HT-29 (cell line): Measurements from ENCODE around the gene ANKRD23. TPM values are rescaled to one million over a fixed set of nuclear protein-coding genes. Genes with fewer than 3 reads are reported as not detected.
A peak's percentile ranks its signal among the peaks of the same experiment; 100 is the strongest.
"Not testable (repeated sequence)": the region's sequence is repeated elsewhere in the genome, so short reads cannot be mapped to it uniquely, and the experiment has no call there.

Source experiments
- DNase-seq: peaks from one replicate; pipeline ENCODE4 v3.0.0-alpha.2; 2015; ENCODE audit warnings: low spot score
- total RNA-seq: library from RNA; depleted of rRNA; stranded (reverse); fragments of >200 nt; shearing (Covaris generic); gene quantifications from 2 replicates; pipeline ENCODE4 v1.2.3, GENCODE V29; 2014

Gene ANKRD23
- total RNA-seq, 1 experiment from 2014 or later = 3.5 TPM

DNA sequence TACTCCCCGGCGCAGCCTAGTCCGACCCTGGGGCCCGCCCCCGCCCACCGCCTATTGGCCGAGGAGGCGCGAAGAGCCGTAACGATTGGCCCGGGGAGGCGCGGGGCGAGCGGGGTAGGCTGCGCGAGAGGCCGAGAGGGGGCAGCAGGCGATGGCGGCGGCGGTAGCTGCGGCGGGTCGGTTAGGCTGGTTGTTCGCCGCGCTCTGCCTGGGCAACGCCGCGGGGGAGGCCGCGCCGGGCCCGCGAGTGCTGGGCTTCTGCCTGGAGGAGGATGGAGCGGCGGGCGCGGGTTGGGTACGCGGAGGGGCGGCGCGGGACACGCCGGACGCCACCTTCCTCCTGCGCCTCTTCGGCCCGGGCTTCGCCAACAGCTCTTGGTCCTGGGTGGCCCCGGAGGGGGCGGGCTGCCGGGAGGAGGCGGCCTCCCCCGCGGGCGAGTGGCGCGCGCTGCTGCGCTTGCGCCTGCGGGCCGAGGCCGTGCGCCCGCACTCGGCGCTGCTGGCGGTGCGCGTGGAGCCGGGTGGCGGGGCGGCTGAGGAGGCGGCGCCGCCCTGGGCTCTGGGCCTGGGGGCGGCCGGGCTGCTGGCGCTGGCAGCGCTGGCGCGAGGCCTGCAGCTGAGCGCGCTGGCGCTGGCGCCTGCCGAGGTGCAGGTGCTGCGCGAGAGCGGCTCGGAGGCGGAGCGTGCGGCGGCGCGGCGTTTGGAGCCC is 27.5 kb downstream of the ANKRD23 start, which contains the start of gene CNNM3:
Gene CNNM3, plus strand, starts transcription at position 142 of the 709 bp plus-strand sequence. Its CDS starts 10 bp downstream, at position 152.
- peak; percentile 92 for DNase-seq

DNA sequence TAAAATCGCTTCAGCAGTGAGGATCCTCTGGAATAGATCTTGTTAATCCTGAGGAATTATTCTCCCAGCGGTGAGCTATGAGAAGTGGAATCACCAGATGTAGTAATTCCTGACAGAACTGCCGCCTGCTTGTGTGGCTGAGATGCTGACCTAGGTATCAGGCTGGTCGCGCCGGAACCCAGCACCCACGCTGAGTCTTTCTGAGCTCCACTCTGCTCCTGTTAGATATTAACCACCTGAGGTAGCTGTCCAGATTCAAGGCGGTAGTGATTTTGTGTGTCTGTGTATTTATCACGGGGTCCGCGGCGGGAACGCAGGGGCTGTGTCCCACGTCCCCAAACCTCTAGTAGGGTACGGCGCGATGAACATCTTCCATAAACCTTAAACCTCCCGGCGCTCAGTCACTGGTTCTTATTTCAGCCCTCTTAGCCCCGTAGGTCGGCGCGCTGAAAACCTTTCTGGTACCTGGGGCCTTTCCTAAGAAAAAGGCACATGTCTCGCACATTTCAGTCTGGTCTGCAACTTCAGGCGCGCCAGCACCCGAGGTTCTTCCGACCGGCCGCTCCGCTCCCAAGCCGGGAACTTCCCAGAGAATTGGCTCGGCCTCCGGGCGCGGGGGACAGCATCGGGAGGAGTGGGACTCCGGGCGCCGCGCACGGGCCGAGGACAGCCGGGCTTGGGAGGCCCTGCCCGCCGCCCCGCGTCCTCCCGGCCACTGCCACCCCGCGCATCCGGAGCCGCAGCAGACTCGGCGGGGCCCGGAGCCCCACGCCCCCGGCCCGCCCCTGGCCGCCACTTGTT is 28.3 kb downstream of the ANKRD23 start:
- peak; percentile 61 for DNase-seq

DNA sequence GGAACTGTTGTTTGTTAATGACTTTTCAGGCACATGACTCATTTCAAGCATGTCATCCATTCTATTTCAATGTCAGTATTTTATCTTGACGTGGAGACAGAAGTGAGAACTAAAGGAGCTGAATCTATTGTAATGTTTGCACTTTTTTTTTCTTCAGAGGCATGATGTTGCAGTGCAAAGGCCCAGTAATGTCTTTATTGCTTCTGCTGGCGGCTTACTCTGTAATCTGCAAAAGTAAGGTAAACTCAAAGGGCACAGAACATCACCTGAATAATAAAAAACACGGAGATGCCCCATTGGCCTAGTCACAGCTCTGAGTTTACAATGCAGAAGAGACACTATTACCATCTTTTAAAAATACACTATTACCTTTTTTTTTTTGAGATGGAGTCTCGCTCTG is 30.2 kb downstream of the ANKRD23 start:
- DNase-seq = no peak

DNA sequence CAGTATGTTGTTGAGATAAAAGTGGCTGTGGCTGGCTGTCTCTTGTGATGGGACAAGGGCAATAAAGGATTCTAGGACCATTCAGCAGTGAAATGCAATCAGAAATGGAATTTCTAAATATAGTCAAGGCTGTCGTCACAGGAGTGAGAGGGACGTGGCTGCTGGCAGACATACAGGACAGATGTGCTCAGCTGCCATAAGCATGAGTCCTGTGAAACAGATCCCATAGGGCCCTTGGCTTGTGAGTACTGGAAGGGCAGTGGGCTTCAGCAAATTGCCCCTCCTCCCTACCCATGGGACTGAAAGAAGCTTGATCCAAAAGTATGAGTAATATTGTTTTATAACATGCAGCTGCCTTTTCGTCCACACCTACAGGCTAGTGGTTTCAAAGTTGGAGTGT is 31.9 kb downstream of the ANKRD23 start:
- no peak for DNase-seq

DNA sequence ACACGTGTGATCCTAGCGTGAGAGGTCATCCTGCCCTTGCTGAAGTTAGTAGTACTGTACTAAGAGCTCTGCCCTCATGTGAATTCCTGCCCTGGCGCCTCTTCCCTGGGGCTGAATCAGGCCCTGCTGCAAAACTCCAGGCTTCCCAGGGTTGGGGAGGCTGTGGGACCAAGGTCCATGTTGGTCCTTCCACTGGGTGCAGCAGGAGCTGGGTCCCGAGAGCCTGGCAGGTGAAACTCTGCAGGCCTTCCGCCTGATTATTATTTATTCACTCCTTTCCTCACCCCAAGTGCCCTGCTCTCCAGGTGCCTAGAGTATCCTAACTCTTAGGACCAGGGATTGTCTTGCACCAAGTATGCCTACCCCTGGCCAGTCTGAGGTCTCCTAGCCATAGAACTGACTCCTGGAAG is 33.0 kb downstream of the ANKRD23 start:
- DNase-seq = no peak

DNA sequence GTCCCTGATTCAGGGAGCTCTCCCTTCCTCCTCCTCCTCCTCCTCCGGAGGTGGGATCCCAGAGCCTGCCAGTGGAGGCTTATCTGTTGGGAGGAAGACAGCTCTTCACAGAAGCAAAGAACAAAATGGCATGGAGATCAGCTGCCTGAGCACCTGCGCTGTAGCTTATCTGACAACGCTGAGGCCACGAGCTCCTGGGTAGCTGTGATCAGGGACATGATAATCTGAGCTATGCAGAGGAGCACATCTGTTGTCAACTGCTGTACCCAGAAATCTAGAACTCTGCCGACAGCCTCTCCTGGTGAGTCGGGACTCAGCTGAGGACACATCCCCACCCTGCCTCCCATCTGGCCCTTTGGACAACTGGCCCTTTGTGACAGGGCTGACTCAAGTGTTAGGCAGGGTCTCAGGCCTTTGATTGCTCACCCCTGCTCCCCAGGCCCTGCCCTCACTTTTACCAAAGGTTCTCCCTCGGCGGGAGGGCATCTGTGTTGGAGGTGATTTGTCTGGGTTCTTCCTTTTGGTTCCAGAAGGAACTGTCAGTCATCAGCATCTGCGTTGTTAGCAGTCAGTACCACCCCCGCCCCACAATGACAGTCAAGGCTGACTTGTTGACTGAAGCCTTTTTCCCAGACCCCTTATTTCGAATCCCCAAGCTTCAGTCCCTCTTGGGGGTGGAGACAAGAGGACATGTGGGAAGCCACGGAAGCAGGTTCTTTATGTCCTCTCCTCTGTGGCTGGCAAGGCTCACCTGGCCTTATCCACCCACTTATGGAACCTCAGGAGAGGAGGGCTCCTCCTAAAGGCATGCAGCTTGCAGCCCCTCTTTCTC is 33.7 kb downstream of the ANKRD23 start:
- DNase-seq = no peak

DNA sequence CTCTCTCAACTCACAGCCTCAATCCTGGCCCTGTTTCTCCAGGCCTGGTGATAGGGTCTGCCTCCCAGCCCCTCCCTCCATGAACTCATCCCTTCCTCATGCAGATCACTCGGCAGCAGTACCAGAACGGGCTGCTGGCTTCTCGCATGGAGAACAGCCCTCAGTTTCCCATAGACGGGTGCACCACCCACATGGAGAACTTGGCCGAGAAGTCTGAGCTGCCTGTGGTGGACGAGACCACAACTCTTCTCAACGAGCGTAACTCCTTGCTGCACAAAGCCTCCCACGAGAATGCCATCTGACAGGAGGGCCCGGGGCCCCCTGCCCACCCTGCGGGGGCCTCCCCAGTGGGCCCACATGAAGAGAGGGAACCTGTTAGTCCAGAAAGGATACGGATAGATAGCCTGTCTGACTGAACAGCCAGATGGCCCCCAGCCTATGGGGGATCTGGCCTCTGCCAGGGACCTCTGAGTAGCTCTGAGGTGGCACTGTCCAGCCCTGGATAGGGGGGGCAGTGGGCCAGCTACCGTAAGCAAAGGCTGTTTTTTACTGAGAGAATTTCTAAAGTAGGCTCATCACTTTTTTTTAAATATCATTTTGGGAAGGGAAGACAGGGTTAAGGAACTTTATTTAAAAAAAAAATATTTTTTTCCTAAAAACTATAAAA is 34.5 kb downstream of the ANKRD23 start:
- DNase-seq = no peak

DNA sequence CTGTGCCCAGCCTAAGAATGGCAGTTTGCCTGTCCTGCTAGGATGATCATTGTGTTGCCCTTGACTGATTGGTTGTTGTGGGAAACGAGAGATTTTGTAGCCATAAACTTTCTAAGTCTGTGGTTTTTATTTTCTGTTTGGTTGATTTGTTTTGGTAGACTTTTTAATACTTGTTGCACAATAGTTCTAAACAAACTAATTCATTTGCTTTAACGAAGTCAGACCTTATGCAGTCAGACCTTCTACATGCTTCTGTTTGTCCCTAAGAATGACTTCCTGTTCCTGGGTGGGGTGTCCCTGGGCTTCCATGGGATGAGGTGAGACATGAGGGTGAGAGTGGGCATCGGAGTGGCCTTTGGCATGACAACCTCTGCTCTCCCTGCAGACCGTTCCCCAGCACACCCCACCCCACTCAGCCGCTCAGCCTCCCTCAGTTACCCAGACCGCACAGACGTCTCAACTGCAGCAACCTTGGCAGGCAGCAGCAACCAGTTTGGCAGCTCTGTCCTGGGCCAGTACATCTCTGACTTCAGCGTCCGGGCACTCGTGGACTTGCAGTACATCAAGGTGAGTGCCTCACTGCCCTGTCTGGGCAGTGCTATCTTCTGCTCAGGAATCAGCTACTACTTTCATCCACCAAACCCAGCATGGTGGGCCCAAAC is 35.5 kb downstream of the ANKRD23 start:
- no peak for DNase-seq

DNA sequence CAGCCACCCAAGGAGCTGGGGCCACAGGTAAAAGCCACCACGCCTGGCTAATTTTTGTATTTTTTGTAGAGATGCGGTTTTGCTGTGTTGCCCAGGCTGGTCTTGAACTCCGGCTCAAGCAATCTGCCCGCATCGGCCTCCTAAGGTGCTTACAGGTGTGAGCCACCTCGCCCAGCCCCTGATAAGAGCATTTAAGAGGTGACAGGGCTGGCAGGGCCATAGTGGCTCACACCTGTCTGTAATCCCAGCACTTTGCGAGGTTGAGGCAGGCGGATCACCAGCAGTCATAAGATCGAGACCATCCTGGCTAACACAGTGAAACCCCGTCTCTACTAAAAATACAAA is 36.7 kb downstream of the ANKRD23 start:
- no peak for DNase-seq

DNA sequence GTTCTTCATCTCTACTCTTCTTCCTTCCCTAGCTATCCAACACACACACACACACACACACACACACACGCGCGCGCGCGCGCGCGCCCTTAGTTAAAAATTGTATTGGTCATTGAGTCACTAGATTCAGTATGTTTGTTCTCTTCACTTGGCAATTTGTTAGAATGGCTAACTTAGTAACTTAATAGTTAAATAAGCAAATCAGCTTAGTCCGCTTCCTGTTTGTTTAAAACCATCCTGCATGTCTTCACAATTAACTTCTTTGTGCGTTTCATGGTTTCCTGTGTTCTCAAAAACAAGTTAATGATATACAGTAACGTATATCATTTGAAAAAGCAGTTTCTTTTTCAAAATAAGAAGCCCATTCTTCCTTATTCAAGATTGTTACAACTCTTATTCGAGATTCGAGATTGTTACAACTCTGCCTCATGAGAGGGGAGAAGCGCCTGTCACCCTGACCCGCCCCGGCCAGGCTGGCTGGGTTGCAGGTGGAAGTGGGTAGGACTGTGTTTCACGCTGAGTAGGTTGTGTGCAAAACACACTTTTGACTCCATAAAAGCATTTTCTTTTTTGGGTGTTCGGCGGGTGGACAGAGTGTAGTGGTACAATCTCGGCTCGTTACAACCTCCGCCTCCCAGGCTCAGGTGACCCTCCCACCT is 37.2 kb downstream of the ANKRD23 start:
- peak; percentile 59 for DNase-seq

DNA sequence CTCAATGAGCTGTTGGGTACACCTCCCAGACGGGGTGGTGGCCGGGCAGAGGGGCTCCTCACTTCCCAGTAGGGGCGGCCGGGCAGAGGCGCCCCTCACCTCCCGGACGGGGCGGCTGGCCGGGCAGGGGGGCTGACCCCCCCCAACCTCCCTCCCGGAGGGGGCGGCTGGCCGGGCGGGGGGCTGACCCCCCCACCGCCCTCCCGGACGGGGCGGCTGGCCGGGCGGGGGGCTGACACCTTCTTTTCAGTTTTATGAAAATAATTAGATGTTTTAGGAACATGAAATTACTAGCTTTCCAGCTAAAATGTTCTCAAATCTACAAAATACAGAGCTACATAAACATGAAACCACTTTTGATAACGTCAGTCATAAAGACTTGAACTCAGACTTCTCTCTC is 37.9 kb downstream of the ANKRD23 start:
- DNase-seq = not testable (repeated sequence)

DNA sequence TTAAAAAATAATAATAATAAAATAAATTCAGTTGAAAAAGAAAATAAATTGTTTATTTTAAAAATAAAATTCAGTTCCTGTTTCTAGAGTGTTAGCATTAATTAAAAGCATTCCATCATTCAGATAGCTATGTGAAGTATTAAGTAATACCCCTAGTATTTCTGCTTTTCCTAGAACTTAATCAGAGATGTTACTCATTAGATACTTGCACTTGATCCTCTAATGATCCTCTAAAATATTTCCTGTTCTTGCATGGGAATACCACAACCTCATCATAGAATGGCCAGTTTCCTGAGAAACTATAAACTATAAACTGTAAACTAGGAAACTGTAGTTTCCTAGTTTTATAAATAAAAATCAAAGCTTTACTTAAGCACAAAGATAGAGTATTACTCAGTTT is 38.8 kb downstream of the ANKRD23 start:
- no peak for DNase-seq

DNA sequence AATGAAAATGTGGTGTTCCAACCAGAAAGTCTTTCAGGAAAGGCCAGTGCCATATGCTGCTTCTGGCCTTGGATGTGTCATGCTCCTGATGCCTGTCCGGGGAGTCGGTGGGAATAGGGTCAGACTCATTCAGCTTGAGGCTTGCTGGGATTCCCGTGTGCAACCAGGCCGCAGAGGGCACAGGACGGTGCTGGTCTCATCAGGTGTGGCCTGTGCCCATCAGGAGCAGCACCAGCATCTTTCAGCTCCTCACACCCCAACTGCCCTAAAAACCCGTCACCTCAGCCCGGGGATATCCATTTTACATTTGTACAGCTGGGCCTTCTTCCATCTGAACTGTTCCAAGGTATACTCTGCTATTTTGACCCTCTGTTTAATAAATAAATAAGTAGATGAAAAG is 41.1 kb downstream of the ANKRD23 start:
- no peak for DNase-seq

DNA sequence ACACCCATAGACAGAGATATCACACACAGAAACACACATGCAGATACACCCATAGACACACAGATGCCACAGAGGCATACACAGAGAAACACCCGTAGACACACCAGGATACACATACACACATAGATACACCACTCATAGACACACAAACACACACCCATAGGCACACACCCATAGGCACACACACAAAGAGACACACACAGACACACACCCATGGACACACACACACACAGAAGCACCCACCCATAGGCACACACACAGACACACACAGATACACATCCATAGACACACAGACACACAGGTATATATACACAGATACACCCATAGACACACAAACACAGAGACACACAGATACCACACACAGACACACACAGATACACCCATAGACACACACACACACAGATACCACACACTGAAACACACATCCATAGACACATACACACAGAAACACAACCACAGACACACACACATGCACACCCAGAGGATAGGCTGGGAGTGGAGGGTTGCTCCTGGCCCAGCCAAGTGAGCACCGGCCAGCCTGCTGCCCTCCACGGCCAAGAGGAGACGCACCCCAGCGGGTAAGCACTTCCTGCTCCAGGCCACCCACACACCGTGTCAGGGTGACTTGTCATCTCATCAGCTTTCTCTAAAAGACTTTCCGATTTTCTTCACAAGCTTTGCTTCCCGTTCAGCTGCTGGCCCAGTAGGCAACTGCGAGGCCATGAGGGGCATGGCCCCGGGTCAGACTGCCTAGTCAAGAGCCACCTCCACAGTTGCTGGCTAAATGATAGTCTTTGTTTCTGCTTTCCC is 41.8 kb downstream of the ANKRD23 start:
- no peak for DNase-seq

DNA sequence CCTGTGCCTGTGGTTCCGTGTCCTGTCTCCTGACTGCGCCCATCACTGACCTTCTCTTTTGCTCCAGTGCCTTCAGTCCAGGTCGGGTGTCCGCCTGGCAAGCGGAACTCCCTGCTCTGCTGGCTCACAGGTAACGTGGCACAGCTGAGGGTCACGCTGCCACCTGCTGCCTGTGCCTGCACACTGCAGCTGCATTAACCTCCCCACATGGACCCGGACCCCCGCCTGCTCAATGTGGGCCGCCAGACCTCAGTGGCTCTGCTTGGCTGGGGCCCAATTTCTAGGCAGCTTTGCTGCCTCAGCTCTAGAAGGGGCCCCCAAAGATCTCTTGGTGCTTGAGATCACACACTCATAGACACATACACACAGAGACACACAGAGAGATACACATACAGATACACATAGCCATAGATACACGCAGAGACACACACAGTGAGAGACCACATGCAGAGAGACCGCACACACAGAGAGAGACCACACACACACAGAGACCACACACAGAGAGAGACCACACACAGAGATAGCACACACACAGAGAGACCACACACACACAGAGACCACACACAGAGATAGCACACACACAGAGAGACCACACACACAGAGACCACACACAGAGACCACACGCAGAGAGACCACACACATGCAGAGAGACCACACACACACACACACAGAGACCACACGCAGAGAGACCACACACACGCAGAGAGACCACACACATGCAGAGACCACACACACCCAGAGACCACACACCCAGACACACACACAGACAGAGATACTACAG is 42.6 kb downstream of the ANKRD23 start:
- DNase-seq = peak; percentile 81

DNA sequence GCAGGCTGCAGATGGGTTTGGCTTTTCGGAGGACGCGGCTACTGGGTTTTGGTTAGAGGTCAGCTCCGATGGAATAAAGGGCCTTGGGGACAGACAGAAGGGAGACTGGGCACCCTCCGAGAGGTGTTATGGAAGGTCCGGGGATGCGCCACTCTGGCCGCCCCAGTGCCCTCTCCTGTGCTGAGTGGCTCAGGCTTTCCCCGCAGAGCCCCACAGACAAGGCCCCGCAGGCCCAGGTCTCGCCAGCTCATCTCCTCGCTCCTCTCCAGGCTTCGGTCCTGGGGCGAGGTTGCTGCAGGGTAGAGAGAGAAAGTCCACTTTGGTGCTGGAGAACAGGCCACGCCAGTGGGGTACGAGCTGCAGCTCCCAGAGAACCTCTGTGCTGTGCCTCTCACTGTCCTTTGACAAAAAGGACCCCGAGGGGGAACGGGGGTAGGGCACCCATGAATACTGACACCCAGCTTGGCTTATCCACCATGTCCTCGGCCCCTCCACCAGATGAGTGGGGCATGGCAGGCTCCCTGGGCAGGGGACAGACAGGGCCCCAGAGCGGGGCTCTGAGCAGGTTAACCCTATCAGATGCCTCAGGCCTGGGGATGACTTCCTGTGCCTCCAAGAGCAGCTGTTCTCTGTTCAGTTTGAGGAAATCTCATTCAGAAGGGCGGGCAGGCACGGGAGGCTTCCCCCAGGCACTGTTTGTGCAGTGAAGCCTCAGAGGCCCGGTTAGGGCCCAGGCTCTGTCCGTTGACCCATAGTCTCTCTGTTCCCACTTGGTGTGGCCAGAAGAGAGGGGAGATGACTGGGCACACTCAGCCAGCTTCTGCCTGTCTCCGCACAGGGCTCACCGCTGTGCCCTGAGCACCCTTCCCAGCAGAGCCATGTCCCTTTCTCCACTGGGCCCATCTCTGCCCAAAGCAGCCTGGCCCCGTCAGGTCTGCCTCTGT is 43.5 kb downstream of the ANKRD23 start:
- no peak for DNase-seq

DNA sequence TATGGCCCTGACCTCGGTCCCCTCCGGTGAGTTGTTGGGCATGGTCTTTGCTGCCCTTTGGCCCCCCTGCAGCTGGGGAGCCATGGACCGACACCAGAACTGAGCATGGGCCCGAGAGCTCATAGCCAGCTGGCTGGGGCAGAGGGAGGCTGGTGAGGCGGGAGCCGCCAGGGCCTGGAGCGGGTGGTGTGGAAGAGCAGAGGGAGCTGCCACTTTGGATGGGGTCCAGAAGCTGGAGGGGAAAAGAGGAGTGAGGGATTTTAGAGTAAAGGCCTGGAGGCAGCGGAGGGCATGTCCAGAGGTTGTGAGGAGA is 44.2 kb downstream of the ANKRD23 start:
- DNase-seq = no peak
